ENCODE data around the gene CIRBP.

Gene CIRBP

GRCh38 chr19:1232652-1233072 is 36.5 kb upstream of the CIRBP start:
- TF ChIP-seq SIN3A (IDR thresholded peaks at IDR 0.05; ENCODE audit: borderline replicate concordance, insufficient read depth, low read length) (no peak), FOXP2 (optimal IDR thresholded peaks at IDR 0.05; ENCODE audit: borderline replicate concordance, extremely low read depth, extremely low read length, insufficient read depth) (no peak), REST (IDR thresholded peaks at IDR 0.05; ENCODE audit: insufficient read depth in 1 of 2, low read depth in 2 of 2, low read length in 2 of 2) (no peak), POLR2AphosphoS5 (IDR thresholded peaks at IDR 0.05; ENCODE audit: low read depth, low read length) (no peak), TAF1 (IDR thresholded peaks at IDR 0.05; ENCODE audit: borderline replicate concordance, insufficient read depth, low read length) (no peak)

- TF ChIP-seq SIN3A (IDR thresholded peaks at IDR 0.05; ENCODE audit: borderline replicate concordance, insufficient read depth, low read length) (no peak), TAF1 (IDR thresholded peaks at IDR 0.05; ENCODE audit: borderline replicate concordance, insufficient read depth, low read length) (no peak), FOXP2 (optimal IDR thresholded peaks at IDR 0.05; ENCODE audit: borderline replicate concordance, extremely low read depth, extremely low read length, insufficient read depth) (no peak), POLR2AphosphoS5 (IDR thresholded peaks at IDR 0.05; ENCODE audit: low read depth, low read length) (no peak)
Measured at GRCh38 chr19:1233115-1233667, 35.9 kb upstream of the CIRBP start.

- TF ChIP-seq POLR2AphosphoS5 (IDR thresholded peaks at IDR 0.05; ENCODE audit: low read depth, low read length) (no peak), FOXP2 (optimal IDR thresholded peaks at IDR 0.05; ENCODE audit: borderline replicate concordance, extremely low read depth, extremely low read length, insufficient read depth) (no peak), REST (IDR thresholded peaks at IDR 0.05; ENCODE audit: insufficient read depth in 1 of 2, low read depth in 2 of 2, low read length in 2 of 2) (no peak), SIN3A (IDR thresholded peaks at IDR 0.05; ENCODE audit: borderline replicate concordance, insufficient read depth, low read length) (no peak), TAF1 (IDR thresholded peaks at IDR 0.05; ENCODE audit: borderline replicate concordance, insufficient read depth, low read length) (no peak)
Measured at GRCh38 chr19:1234051-1234954, 34.8 kb upstream of the CIRBP start.

- no peak for TF ChIP-seq SIN3A (IDR thresholded peaks at IDR 0.05; ENCODE audit: borderline replicate concordance, insufficient read depth, low read length)
- TF ChIP-seq REST (IDR thresholded peaks at IDR 0.05; ENCODE audit: insufficient read depth in 1 of 2, low read depth in 2 of 2, low read length in 2 of 2) = no peak
- TF ChIP-seq TAF1 (IDR thresholded peaks at IDR 0.05; ENCODE audit: borderline replicate concordance, insufficient read depth, low read length) = no peak
- TF ChIP-seq POLR2AphosphoS5 (IDR thresholded peaks at IDR 0.05; ENCODE audit: low read depth, low read length) = no peak
- TF ChIP-seq FOXP2 (optimal IDR thresholded peaks at IDR 0.05; ENCODE audit: borderline replicate concordance, extremely low read depth, extremely low read length, insufficient read depth) = no peak
Measured at GRCh38 chr19:1234955-1235380, 34.2 kb upstream of the CIRBP start.

GRCh38 chr19:1235625-1236538 is 33.2 kb upstream of the CIRBP start:
- no peak for TF ChIP-seq POLR2AphosphoS5 (IDR thresholded peaks at IDR 0.05; ENCODE audit: low read depth, low read length)
- TF ChIP-seq FOXP2 (optimal IDR thresholded peaks at IDR 0.05; ENCODE audit: borderline replicate concordance, extremely low read depth, extremely low read length, insufficient read depth) = no peak
- no peak for TF ChIP-seq SIN3A (IDR thresholded peaks at IDR 0.05; ENCODE audit: borderline replicate concordance, insufficient read depth, low read length)
- no peak for TF ChIP-seq REST (IDR thresholded peaks at IDR 0.05; ENCODE audit: insufficient read depth in 1 of 2, low read depth in 2 of 2, low read length in 2 of 2)
- no peak for TF ChIP-seq TAF1 (IDR thresholded peaks at IDR 0.05; ENCODE audit: borderline replicate concordance, insufficient read depth, low read length)

All from PFSK-1 (cell line).